Sigmoid colon (tissue), 7 donors: ENCODE data around the gene SPTBN1. TPM values are rescaled to one million over a fixed set of nuclear protein-coding genes. Genes with fewer than 3 reads are reported as not detected.
A peak's percentile ranks its signal among the peaks of the same experiment; 100 is the strongest.

ENCODE experiments used
- DNase-seq: peaks from one replicate; pipeline ENCODE4 v3.0.0-alpha.2; 2019
- H3K27ac ChIP-seq, 4 donors: fragments of 200-600 bp; sonication (generic); one replicate each; pipeline ENCODE4 v1.5.1; 2016 to 2019; ENCODE audit warnings: mild to moderate bottlenecking in 1 of 4
- H3K27me3 ChIP-seq, 3 donors: fragments of 200-600 bp; sonication (generic); one replicate each; pipeline ENCODE4 v1.5.1; 2019; ENCODE audit warnings: mild to moderate bottlenecking in 1 of 3
- H3K36me3 ChIP-seq, 4 donors: fragments of 200-600 bp; sonication (generic); one replicate each; pipeline ENCODE4 v1.5.1; 2016 to 2019
- H3K4me1 ChIP-seq, 4 donors: fragments of 200-600 bp; sonication (generic); one replicate each; pipeline ENCODE4 v1.5.1; 2017 to 2019
- H3K4me3 ChIP-seq, 4 donors: fragments of 200-600 bp; sonication (generic); one replicate each; pipeline ENCODE4 v1.5.1; 2017 to 2019; ENCODE audit warnings: mild to moderate bottlenecking in 2 of 4, moderate library complexity in 1 of 4
- H3K9me3 ChIP-seq, 4 donors: fragments of 200-600 bp in 3 of 4; sonication (generic) in 3 of 4; one replicate each; pipeline versions ENCODE4 v1.5.1 to v1.6.1; 2013 to 2019
- EP300 ChIP-seq, 4 donors: sonication (generic); formaldehyde crosslinking; IDR thresholded peaks; one replicate each; pipeline ENCODE4 v1.6.1; 2017; ENCODE audit warnings: antibody characterized with exemption in 4 of 4
- POLR2A ChIP-seq, 2 donors: fragments of 450-650 bp; IDR thresholded peaks; one replicate each; pipeline ENCODE4 v1.6.1; 2016; ENCODE audit warnings: antibody characterized with exemption in 2 of 2, mild to moderate bottlenecking in 2 of 2, moderate library complexity in 2 of 2
- POLR2AphosphoS5 ChIP-seq, 4 donors: sonication (generic); formaldehyde crosslinking; IDR thresholded peaks; one replicate each; pipeline ENCODE4 v1.6.1; 2017; ENCODE audit warnings: antibody characterized with exemption in 4 of 4
- WGBS, 2 donors: extraction: QIAGEN DNeasy Blood & Tissue Kit; methylation state at CpG; one replicate each; pipeline ENCODE4 v1.1.7; 2013; 5-methylcytosine and 5-hydroxymethylcytosine counted together
- intact Hi-C: fragments of 100-400 bp; cut with DNase I; formaldehyde crosslinking; loops from one replicate; pipeline ENCODE4 v1.15.1; 2023
- polyA plus RNA-seq, 3 donors: library from polyadenylated mRNA; stranded (reverse); fragments of 200-250 nt; gene quantifications; one replicate each; pipeline ENCODE4 v1.2.3, GENCODE V29; 2013
- total RNA-seq, 4 donors: library from RNA; depleted of rRNA; stranded (reverse); fragments of >200 nt; gene quantifications; one replicate each; pipeline ENCODE4 v1.1.0, GENCODE V29; 2016
- TF ChIP-seq, protein P1 (sequence below), 4 experiments: fragments of 450-650 bp in 3 of 4; fragments of 200-600 bp in 1 of 4; IDR thresholded peaks; one replicate each; pipeline ENCODE4 v1.5.1; 2016 to 2019; ENCODE audit warnings: antibody characterized with exemption in 4 of 4, mild to moderate bottlenecking in 3 of 4, moderate library complexity in 2 of 4
- donor health status: healthy with polysubstance abuse.
- donor health status: Bipolar disorder and iron deficiency.
- donor health status: healthy.

Gene SPTBN1
- total and polyA plus RNA-seq, 7 donors = 23.1 to 273 (median 169) TPM

DNA sequence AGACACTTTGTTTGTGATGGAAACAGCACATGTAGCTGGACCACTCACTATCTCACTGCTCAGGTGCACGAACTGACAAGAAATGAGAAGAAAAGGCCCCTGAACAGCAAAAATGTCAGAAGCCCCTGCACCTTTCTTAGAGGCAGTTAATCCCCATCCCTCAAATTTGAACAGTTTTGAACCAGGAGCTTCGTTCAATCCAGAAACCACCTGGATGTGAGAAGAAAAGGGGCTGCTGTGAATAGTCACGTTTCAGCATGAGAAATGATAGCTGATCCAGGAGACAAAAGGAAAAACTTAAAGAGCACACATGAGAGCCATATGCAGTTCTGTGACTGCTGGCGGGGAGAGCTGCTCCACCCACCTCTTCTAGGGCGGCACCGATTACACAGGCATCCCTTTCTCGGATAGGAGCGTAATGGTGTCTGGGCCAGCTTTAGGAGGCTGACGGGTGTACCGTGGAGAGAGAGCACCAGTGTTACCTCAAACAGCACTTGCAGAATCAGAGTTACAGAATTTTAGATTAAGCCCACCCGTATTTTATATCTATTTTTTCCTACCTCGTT, 150.3 kb downstream of the SPTBN1 start:
- 55 to 78% methylated on average over 12 of the region's 12 CpGs for WGBS, 2 donors
- intact Hi-C loops = no loop called here
- no peak for TF ChIP-seq EP300 (IDR thresholded peaks at IDR 0.05)
- TF ChIP-seq, protein P1, sequence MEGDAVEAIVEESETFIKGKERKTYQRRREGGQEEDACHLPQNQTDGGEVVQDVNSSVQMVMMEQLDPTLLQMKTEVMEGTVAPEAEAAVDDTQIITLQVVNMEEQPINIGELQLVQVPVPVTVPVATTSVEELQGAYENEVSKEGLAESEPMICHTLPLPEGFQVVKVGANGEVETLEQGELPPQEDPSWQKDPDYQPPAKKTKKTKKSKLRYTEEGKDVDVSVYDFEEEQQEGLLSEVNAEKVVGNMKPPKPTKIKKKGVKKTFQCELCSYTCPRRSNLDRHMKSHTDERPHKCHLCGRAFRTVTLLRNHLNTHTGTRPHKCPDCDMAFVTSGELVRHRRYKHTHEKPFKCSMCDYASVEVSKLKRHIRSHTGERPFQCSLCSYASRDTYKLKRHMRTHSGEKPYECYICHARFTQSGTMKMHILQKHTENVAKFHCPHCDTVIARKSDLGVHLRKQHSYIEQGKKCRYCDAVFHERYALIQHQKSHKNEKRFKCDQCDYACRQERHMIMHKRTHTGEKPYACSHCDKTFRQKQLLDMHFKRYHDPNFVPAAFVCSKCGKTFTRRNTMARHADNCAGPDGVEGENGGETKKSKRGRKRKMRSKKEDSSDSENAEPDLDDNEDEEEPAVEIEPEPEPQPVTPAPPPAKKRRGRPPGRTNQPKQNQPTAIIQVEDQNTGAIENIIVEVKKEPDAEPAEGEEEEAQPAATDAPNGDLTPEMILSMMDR (IDR thresholded peaks at IDR 0.05) = no peak
- TF ChIP-seq POLR2A (IDR thresholded peaks at IDR 0.05) = no peak
- no peak for TF ChIP-seq POLR2AphosphoS5 (IDR thresholded peaks at IDR 0.05)

DNA sequence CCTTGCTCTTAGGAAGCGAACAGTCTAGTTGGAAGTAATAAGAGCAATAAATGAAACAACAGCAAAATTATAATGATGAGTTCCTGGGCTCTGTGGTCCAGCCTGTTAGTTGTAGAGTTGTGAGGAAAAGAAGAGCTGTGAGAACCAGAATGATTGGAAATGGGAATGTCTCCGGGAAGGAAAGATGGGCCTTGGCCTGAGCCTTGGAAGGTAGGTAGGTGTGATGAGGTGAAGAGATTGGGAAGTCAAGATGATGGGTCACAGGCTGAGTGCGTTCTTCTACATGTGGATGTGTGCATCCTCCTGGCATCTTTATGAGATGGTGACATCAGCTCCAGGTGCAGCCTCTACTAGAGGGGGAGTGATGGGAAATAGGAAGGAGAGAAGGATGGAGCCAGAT, 152.1 kb downstream of the SPTBN1 start:
- intact Hi-C loops = no loop called here
- 92 to 97% methylated on average over 3 of the region's 3 CpGs for WGBS, 2 donors
- Histone ChIP-seq H3K9me3 (no peaks in the 10 kb centered on the region), H3K27me3 (no peaks in the 10 kb centered on the region), H3K4me1 (peaks cover 0 to 48% (median 40%) of the 10 kb centered on the region in 4 donors), H3K27ac (no peak overlapping the region), H3K36me3 (no peaks in the 10 kb centered on the region), H3K4me3 (no peak overlapping the region)
- no peak for DNase-seq
- TF ChIP-seq, protein P1 (IDR thresholded peaks at IDR 0.05) = no peak
- TF ChIP-seq EP300 (IDR thresholded peaks at IDR 0.05) = no peak
- TF ChIP-seq POLR2A (IDR thresholded peaks at IDR 0.05) = no peak
- TF ChIP-seq POLR2AphosphoS5 (IDR thresholded peaks at IDR 0.05) = no peak

More for the DNA sequence above, 150.3 kb downstream of the SPTBN1 start:
- Histone ChIP-seq H3K9me3 (no peaks in the 10 kb centered on the region), H3K4me1 (peaks cover 0 to 66% (median 53%) of the 10 kb centered on the region in 4 donors), H3K4me3 (no peak overlapping the region), H3K27ac (peak overlapping the region in 1 of 4 donors; percentile 17), H3K27me3 (no peaks in the 10 kb centered on the region), H3K36me3 (no peaks in the 10 kb centered on the region)
- no peak for DNase-seq

DNA sequence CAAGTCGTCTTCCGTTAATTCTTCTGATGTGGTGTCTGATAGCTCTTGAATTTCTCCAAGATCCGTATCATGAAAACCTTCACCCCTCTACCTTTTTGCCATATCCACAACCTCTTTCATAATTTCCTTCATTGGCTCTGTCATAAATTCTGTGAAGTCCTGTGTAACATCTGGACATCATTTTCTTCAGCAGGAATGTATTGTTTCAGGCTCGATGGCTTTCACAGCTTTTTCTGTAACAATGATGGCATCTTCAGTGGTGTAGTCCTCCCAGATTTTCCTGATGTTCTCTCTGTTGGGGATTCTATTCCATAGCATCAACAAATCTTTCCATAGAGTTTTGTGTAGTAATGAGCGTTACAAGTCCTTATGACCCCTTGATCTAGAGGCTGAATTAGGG, 153.1 kb downstream of the SPTBN1 start:
- peaks cover 0 to 38% (median 31%) of the 10 kb centered on the region in 4 donors for H3K4me1 ChIP-seq
- no peaks in the 10 kb centered on the region for H3K36me3 ChIP-seq
- H3K27ac ChIP-seq = no peak overlapping the region
- DNase-seq = no peak
- no peaks in the 10 kb centered on the region for H3K27me3 ChIP-seq
- TF ChIP-seq POLR2AphosphoS5 (IDR thresholded peaks at IDR 0.05) = no peak
- TF ChIP-seq, protein P1 (IDR thresholded peaks at IDR 0.05) = no peak
- no peak for TF ChIP-seq EP300 (IDR thresholded peaks at IDR 0.05)
- no peak for TF ChIP-seq POLR2A (IDR thresholded peaks at IDR 0.05)
- no peak overlapping the region for H3K4me3 ChIP-seq
- WGBS, 2 donors = 91 to 93% methylated on average over 5 of the region's 5 CpGs
- intact Hi-C loops = no loop called here
- H3K9me3 ChIP-seq = no peaks in the 10 kb centered on the region

DNA sequence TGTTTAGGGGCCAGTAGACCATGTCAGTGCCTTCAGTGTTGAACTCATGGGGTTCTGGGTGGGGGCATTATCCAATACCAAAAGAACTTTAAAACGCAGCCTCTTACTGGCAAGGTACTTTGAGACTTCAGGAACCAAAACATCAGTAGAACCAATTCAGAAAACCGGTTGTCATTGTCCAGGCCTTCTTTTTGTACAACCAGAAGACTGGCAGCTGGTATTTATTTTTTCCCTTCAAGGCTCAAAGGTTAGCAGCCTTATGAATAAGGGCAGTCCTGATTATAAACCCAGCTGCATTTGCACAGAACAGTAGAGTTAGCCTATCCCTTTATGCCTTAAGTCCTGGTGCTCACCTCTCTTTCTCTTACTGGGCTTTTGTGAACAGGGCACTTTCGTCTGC, 153.5 kb downstream of the SPTBN1 start:
- H3K27me3 ChIP-seq = no peaks in the 10 kb centered on the region
- H3K4me3 ChIP-seq = no peak overlapping the region
- peaks cover 0 to 34% (median 27%) of the 10 kb centered on the region in 4 donors for H3K4me1 ChIP-seq
- no peak overlapping the region for H3K27ac ChIP-seq
- DNase-seq = no peak
- 22 to 70% methylated on average over 3 of the region's 3 CpGs for WGBS, 2 donors
- H3K9me3 ChIP-seq = no peaks in the 10 kb centered on the region
- TF ChIP-seq, protein P1 (IDR thresholded peaks at IDR 0.05) = no peak
- TF ChIP-seq POLR2A (IDR thresholded peaks at IDR 0.05) (no peak), EP300 (IDR thresholded peaks at IDR 0.05) (no peak), POLR2AphosphoS5 (IDR thresholded peaks at IDR 0.05) (no peak)
- no peaks in the 10 kb centered on the region for H3K36me3 ChIP-seq
- intact Hi-C loops = no loop called here

DNA sequence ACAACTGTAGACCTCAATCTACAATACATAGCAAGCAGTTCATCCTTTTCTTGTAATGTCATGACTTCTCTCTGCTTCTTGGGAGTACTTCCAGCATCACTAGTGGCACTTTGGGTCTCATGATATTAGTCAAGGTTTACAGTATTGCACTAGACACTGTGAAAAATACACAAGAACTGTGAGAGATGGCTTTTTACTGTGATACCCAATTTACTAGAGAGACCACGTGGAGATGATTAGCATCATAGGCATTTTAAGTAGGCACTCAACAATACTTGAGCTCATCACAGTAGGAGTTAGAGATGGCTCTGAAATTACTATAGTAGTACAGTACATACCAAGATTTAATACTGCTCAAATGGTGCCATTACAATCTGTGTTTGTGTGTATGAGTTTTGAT, 154.6 kb downstream of the SPTBN1 start:
- no peak for DNase-seq
- H3K4me3 ChIP-seq = no peak overlapping the region
- TF ChIP-seq, protein P1 (IDR thresholded peaks at IDR 0.05) = no peak
- no peak for TF ChIP-seq POLR2A (IDR thresholded peaks at IDR 0.05)
- 60 to 81% methylated on average over 1 of the region's 1 CpG for WGBS, 2 donors
- H3K9me3 ChIP-seq = no peaks in the 10 kb centered on the region
- peaks cover 0 to 6% (median 0%) of the 10 kb centered on the region in 4 donors for H3K36me3 ChIP-seq
- intact Hi-C loops = no loop called here
- no peaks in the 10 kb centered on the region for H3K27me3 ChIP-seq
- H3K4me1 ChIP-seq = peaks cover 0 to 23% (median 18%) of the 10 kb centered on the region in 4 donors
- no peak overlapping the region for H3K27ac ChIP-seq
